ENCODE data around the gene NDUFAF8. TPM values are rescaled to one million over a fixed set of nuclear protein-coding genes. Genes with fewer than 3 reads are reported as not detected.

Gene NDUFAF8
- total RNA-seq, 2 donors from 2014 or later = 20.8 to 26.5 TPM

- no peak for TF ChIP-seq CTCF (IDR thresholded peaks at IDR 0.05)
- no peak for TF ChIP-seq POLR2A (IDR thresholded peaks at IDR 0.05)
- Histone ChIP-seq H3K27me3 (no peaks in the 10 kb centered on the region), H3K27ac (no peak overlapping the region), H3K36me3 (replicated peaks in 1 of 2; ENCODE audit: insufficient read depth in 1 of 2, low read depth in 2 of 2) (no peaks in the 10 kb centered on the region), H3K4me1 (peaks cover 32% of the 10 kb centered on the region), H3K4me3 (no peak overlapping the region), H3K9me3 (no peaks in the 10 kb centered on the region)
- DNase-seq (no peak), ATAC-seq (no peak)
- 54 to 65% methylated on average over 8 of the region's 8 CpGs for WGBS, 2 donors
- intact Hi-C loops (cut with DNase I) = no loop called here
Measured at GRCh38 chr17:81240761-81241160, 1.6 kb downstream of the NDUFAF8 start.

GRCh38 chr17:81241203-81241602 is 2.1 kb downstream of the NDUFAF8 start:
- 81 to 82% methylated on average over 4 to 10 of the region's 10 CpGs for WGBS, 2 donors
- no peak for DNase-seq
- TF ChIP-seq CTCF (IDR thresholded peaks at IDR 0.05) (no peak), POLR2A (IDR thresholded peaks at IDR 0.05) (no peak)
- intact Hi-C loops (cut with DNase I) = no loop called here
- H3K27ac ChIP-seq = no peak overlapping the region
- no peaks in the 10 kb centered on the region for H3K27me3 ChIP-seq
- H3K4me3 ChIP-seq = no peak overlapping the region
- peaks cover 32% of the 10 kb centered on the region for H3K4me1 ChIP-seq
- no peaks in the 10 kb centered on the region for H3K36me3 ChIP-seq (replicated peaks in 1 of 2; ENCODE audit: insufficient read depth in 1 of 2, low read depth in 2 of 2)
- H3K9me3 ChIP-seq = no peaks in the 10 kb centered on the region
- no peak for ATAC-seq

- peak; percentile 49 to 62 (median 59) for TF ChIP-seq CTCF (IDR thresholded peaks at IDR 0.05)
- no peak for TF ChIP-seq POLR2A (IDR thresholded peaks at IDR 0.05)
- Histone ChIP-seq H3K36me3 (replicated peaks in 1 of 2; ENCODE audit: insufficient read depth in 1 of 2, low read depth in 2 of 2) (no peaks in the 10 kb centered on the region), H3K27ac (no peak overlapping the region), H3K9me3 (no peaks in the 10 kb centered on the region), H3K4me3 (no peak overlapping the region), H3K27me3 (no peaks in the 10 kb centered on the region), H3K4me1 (peaks cover 30% of the 10 kb centered on the region)
- WGBS, 2 donors = 43 to 46% methylated on average over 10 to 26 of the region's 26 CpGs
- DNase-seq (peak; percentile 47 to 67 (median 53)), ATAC-seq (no peak)
- intact Hi-C loops (cut with DNase I) = no loop called here
Measured at GRCh38 chr17:81241648-81242420, 2.7 kb downstream of the NDUFAF8 start.

- DNase-seq (no peak), ATAC-seq (no peak)
- no peaks in the 10 kb centered on the region for H3K27me3 ChIP-seq
- no peaks in the 10 kb centered on the region for H3K36me3 ChIP-seq (replicated peaks in 1 of 2; ENCODE audit: insufficient read depth in 1 of 2, low read depth in 2 of 2)
- no peak overlapping the region for H3K27ac ChIP-seq
- H3K4me1 ChIP-seq = peaks cover 22% of the 10 kb centered on the region
- WGBS, 2 donors = 66 to 73% methylated on average over 24 to 30 of the region's 33 CpGs
- intact Hi-C loops (cut with DNase I) = no loop called here
- no peak overlapping the region for H3K4me3 ChIP-seq
- H3K9me3 ChIP-seq = no peaks in the 10 kb centered on the region
- no peak for TF ChIP-seq CTCF (IDR thresholded peaks at IDR 0.05)
- TF ChIP-seq POLR2A (IDR thresholded peaks at IDR 0.05) = no peak
Measured at GRCh38 chr17:81242421-81243332, 3.6 kb downstream of the NDUFAF8 start.

Measured in body of pancreas (tissue), 4 donors.